ENCODE results near the gene ZNF18. TPM values are rescaled to one million over a fixed set of nuclear protein-coding genes. Genes with fewer than 3 reads are reported as not detected.

Gene ZNF18
- total RNA-seq, 1 donor from 2014 or later, result 7.3 TPM

GRCh38 chr17:11928436-11928835 lies 68.8 kb downstream of the ZNF18 start:
- Mint-ChIP-seq H3K36me3 (peaks cover 4% of the 10 kb centered on the region), H3K9me3 (no peaks in the 10 kb centered on the region), H3K27me3 (peaks cover 5% of the 10 kb centered on the region), H3K4me1 (ENCODE audit: unreplicated experiment) (no peaks in the 10 kb centered on the region), H3K27ac (no peak overlapping the region), H3K4me3 (no peak overlapping the region)
- DNase-seq (ENCODE audit: extremely low spot score, unreplicated experiment), result no peak
- TF ChIP-seq CTCF (conservative IDR thresholded peaks at IDR 0.05), result no peak

Other genes starting within 250 kb of the ZNF18 start
- gene MAP2K4, start 23.4 kb upstream of the ZNF18 start, total RNA-seq (ENCODE audit: low replicate concordance), result 45.1 and 49.6 TPM in 2 replicates